Prostate gland (tissue), 2 donors: ENCODE results near the gene KCTD21. TPM values are rescaled to one million over a fixed set of nuclear protein-coding genes. Genes with fewer than 3 reads are reported as not detected.

ENCODE experiments used
- DNase-seq: peaks from one replicate; pipeline ENCODE4 v3.0.0-alpha.2; 2019; ENCODE audit warnings: low spot score
- H3K27ac ChIP-seq, 2 donors: fragments of 200-600 bp; sonication (generic); 2 replicates each; pipeline ENCODE4 v1.5.1; 2017 to 2019
- H3K27me3 ChIP-seq: fragments of 200-600 bp; sonication (generic); replicated peaks from 2 replicates; pipeline ENCODE4 v1.5.1; 2019; ENCODE audit not compliant: insufficient read depth
- H3K36me3 ChIP-seq, 2 donors: fragments of 200-600 bp; sonication (generic); 1 replicate in 1 of 2; 2 replicates in 1 of 2; pipeline versions ENCODE4 v1.5.1 to v1.8.1; 2017 to 2019
- H3K4me1 ChIP-seq: fragments of 200-600 bp; sonication (generic); replicated peaks from 2 replicates; pipeline ENCODE4 v1.5.1; 2019
- H3K4me3 ChIP-seq, 2 donors: fragments of 200-600 bp; sonication (generic); 2 replicates each; pipeline ENCODE4 v1.5.1; 2017 to 2019
- H3K9me3 ChIP-seq: fragments of 200-600 bp; sonication (generic); 2 replicates; pipeline ENCODE4 v1.5.1; 2017
- CTCF ChIP-seq, 4 experiments: fragments of 200-600 bp in 2 of 4; fragments of 450-650 bp in 2 of 4; sonication (generic) in 2 of 4; IDR thresholded peaks; 1 replicate in 3 of 4; 2 replicates in 1 of 4; pipeline ENCODE4 v1.5.1; 2016 to 2019; ENCODE audit warnings: antibody characterized with exemption in 4 of 4, mild to moderate bottlenecking in 2 of 4, moderate library complexity in 2 of 4
- POLR2A ChIP-seq: fragments of 450-650 bp; IDR thresholded peaks from one replicate; pipeline ENCODE4 v1.6.1; 2016; ENCODE audit warnings: antibody characterized with exemption, mild to moderate bottlenecking
- POLR2AphosphoS5 ChIP-seq: sonication (generic); formaldehyde crosslinking; IDR thresholded peaks from one replicate; pipeline ENCODE4 v1.6.1; 2017; ENCODE audit warnings: antibody characterized with exemption
- WGBS: methylation state at CpG from one replicate; pipeline ENCODE4 v1.1.5; 2018; 5-methylcytosine and 5-hydroxymethylcytosine counted together
- intact Hi-C: fragments of 100-400 bp; cut with DNase I; formaldehyde crosslinking; loops from one replicate; pipeline ENCODE4 v1.14.2; 2022
- total RNA-seq, 2 donors: library from RNA; depleted of rRNA; stranded (reverse); fragments of >200 nt; gene quantifications; one replicate each; pipeline ENCODE4 v1.1.0, GENCODE V29; 2016

KCTD21 gene
- total RNA-seq, 2 donors from 2014 or later: 7.3 to 12.2 TPM

GRCh38 chr11:78209478-78209877 is 21.1 kb upstream of the KCTD21 start:
- H3K4me3 ChIP-seq: no peak overlapping the region
- intact Hi-C loops: no loop called here
- no peaks in the 10 kb centered on the region for H3K4me1 ChIP-seq
- H3K27me3 ChIP-seq: no peaks in the 10 kb centered on the region
- WGBS: 96% methylated on average over 16 of the region's 18 CpGs
- H3K36me3 ChIP-seq: no peaks in the 10 kb centered on the region
- DNase-seq: no peak
- TF ChIP-seq POLR2A (no peak), CTCF (IDR thresholded peaks at IDR 0.05) (no peak), POLR2AphosphoS5 (no peak)
- no peak overlapping the region for H3K27ac ChIP-seq
- H3K9me3 ChIP-seq: no peaks in the 10 kb centered on the region

GRCh38 chr11:78208257-78209165 is 20.1 kb upstream of the KCTD21 start:
- Histone ChIP-seq H3K27ac (no peak overlapping the region), H3K9me3 (no peaks in the 10 kb centered on the region), H3K27me3 (no peaks in the 10 kb centered on the region), H3K4me3 (no peak overlapping the region), H3K4me1 (no peaks in the 10 kb centered on the region), H3K36me3 (no peaks in the 10 kb centered on the region)
- intact Hi-C loops: no loop called here
- 90% methylated on average over 16 of the region's 16 CpGs for WGBS
- no peak for TF ChIP-seq POLR2AphosphoS5
- DNase-seq: no peak

DNA sequence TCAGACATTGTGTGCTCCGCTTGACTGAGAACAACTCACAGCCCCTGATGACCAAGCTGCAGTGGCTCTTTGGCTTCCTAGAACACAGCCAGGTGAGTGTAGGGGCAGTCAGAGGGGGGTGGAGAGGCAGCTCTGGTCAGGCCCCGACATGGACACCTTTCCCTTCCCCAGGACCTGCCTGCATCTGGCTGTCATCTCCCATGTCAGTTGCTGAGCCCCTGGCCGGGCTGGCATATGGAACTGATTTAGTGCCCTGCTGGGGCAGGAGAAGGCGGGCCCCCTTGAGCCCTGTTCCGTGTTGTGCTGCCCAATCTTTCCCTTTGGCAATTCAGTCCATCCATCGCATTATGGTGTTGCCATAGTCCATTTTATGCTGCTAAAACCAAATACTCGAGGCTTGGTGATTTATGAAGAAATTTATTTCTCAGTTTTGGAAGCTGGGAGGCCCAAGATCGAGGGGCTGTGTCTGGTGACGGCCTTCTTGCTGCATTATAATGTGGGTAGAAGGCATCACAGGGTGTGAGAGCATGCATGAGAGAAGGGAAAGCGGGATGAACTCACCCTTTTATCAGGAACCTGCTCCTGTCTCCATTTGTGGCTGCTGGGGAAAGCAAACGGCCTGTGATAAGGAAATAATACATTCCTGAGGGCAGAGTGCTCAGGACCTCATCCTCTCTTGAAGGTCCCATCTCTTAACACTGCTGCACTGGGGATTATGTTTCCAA is 19.3 kb upstream of the KCTD21 start:
- WGBS: 83% methylated on average over 11 of the region's 11 CpGs
- no peaks in the 10 kb centered on the region for H3K36me3 ChIP-seq
- TF ChIP-seq POLR2A: no peak
- no peak for TF ChIP-seq CTCF (IDR thresholded peaks at IDR 0.05)
- no peak for TF ChIP-seq POLR2AphosphoS5
- no peak for DNase-seq
- no peaks in the 10 kb centered on the region for H3K27me3 ChIP-seq
- no peaks in the 10 kb centered on the region for H3K4me1 ChIP-seq
- no peaks in the 10 kb centered on the region for H3K9me3 ChIP-seq
- intact Hi-C loops: no loop called here
- H3K27ac ChIP-seq: no peak overlapping the region
- no peak overlapping the region for H3K4me3 ChIP-seq

- 91% methylated on average over 7 of the region's 7 CpGs for WGBS
- TF ChIP-seq POLR2AphosphoS5 (no peak), POLR2A (no peak), CTCF (IDR thresholded peaks at IDR 0.05) (no peak)
- DNase-seq: no peak
- Histone ChIP-seq H3K36me3 (no peaks in the 10 kb centered on the region), H3K4me3 (no peak overlapping the region), H3K27me3 (no peaks in the 10 kb centered on the region), H3K9me3 (no peaks in the 10 kb centered on the region), H3K27ac (no peak overlapping the region), H3K4me1 (no peaks in the 10 kb centered on the region)
- intact Hi-C loops: no loop called here
Measured at GRCh38 chr11:78205691-78206090, 17.3 kb upstream of the KCTD21 start.

GRCh38 chr11:78205256-78205655 is 16.8 kb upstream of the KCTD21 start:
- H3K27ac ChIP-seq: no peak overlapping the region
- H3K4me3 ChIP-seq: no peak overlapping the region
- no peaks in the 10 kb centered on the region for H3K9me3 ChIP-seq
- no peaks in the 10 kb centered on the region for H3K27me3 ChIP-seq
- peaks cover 0 to 2% of the 10 kb centered on the region in 2 donors for H3K36me3 ChIP-seq
- intact Hi-C loops: no loop called here
- H3K4me1 ChIP-seq: no peaks in the 10 kb centered on the region
- no peak for DNase-seq
- 93% methylated on average over 4 of the region's 4 CpGs for WGBS
- TF ChIP-seq CTCF (IDR thresholded peaks at IDR 0.05) (no peak), POLR2AphosphoS5 (no peak), POLR2A (no peak)
